Occipital lobe (tissue), 2 donors: ENCODE data around the gene BRAF. TPM values are rescaled to one million over a fixed set of nuclear protein-coding genes. Genes with fewer than 3 reads are reported as not detected.
A peak's percentile ranks its signal among the peaks of the same experiment; 100 is the strongest.
"Not testable (repeated sequence)": the region's sequence is repeated elsewhere in the genome, so short reads cannot be mapped to it uniquely, and the experiment has no call there.

Experiments used
- DNase-seq: peaks from one replicate; lab custom pipeline; 2025; lab: John Stamatoyannopoulos, UW
- total RNA-seq: library from RNA; depleted of rRNA; stranded (reverse); fragments of >200 nt; gene quantifications from one replicate; pipeline ENCODE4 v1.2.3, GENCODE V29; 2014

Gene BRAF
- total RNA-seq, 1 donor from 2014 or later, result 100 TPM

GRCh38 chr7:140881507-140882228 lies 43.1 kb downstream of the BRAF start:
- DNase-seq, result no peak

- no peak for DNase-seq
Measured at GRCh38 chr7:140877249-140877524, 47.5 kb downstream of the BRAF start.

- DNase-seq, result no peak
Measured at GRCh38 chr7:140876519-140877248, 48.0 kb downstream of the BRAF start.

DNA sequence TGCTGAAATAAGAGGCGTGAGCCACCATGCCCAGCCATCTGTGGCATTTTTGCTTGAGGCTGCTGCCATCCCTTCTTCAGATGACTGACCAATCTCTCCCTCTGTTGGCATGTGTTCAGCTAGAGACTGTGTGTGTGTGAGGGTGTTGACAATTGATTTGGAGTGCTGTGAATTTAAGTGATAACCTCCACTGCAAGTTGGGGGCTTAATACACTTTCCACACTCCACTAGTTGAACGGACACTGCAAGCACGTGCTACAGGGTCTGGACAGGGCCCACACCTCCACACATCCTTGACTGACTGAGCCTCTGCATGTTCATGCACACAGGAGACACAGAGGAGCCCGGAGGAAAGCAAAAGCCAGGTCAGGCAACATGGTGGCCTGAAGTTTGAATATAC lies 51.3 kb downstream of the BRAF start:
- no peak for DNase-seq

DNA sequence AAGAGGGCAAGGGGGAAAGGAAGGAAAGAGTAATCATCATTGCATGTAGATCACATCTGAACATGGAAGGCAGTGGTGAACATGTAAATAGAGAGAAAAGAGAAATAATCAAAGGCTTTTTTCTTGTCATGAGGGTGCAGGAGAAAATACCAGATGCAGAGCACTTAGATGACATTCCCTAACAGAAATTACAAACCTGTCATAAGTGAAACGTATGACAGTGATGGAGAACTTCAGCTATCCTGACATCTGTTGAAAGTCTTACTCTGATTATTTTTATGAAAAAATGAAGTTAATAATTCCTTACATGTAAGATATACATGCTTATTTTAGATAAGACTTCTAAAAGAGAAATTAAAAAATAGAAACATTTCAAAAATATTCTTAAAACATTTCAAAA lies 54.7 kb downstream of the BRAF start:
- no peak for DNase-seq

DNA sequence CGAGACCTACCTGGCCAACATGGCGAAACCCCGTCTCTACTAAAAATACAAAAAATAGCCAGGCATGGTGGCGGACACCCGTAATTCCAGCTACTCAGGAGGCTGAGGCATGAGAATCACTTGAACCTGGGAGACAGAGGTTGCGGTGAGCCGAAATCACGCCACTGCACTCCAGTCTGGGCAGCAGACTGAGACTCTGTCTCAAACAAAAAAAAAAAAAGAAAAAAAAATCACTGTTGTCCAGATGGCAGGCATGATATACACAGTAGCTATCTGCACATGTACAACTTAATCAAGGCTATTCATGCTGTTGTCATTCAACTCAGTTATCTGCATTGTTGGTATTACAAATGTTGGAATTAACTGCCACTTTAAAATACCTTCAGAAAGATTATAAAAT lies 55.3 kb downstream of the BRAF start:
- no peak for DNase-seq

DNA sequence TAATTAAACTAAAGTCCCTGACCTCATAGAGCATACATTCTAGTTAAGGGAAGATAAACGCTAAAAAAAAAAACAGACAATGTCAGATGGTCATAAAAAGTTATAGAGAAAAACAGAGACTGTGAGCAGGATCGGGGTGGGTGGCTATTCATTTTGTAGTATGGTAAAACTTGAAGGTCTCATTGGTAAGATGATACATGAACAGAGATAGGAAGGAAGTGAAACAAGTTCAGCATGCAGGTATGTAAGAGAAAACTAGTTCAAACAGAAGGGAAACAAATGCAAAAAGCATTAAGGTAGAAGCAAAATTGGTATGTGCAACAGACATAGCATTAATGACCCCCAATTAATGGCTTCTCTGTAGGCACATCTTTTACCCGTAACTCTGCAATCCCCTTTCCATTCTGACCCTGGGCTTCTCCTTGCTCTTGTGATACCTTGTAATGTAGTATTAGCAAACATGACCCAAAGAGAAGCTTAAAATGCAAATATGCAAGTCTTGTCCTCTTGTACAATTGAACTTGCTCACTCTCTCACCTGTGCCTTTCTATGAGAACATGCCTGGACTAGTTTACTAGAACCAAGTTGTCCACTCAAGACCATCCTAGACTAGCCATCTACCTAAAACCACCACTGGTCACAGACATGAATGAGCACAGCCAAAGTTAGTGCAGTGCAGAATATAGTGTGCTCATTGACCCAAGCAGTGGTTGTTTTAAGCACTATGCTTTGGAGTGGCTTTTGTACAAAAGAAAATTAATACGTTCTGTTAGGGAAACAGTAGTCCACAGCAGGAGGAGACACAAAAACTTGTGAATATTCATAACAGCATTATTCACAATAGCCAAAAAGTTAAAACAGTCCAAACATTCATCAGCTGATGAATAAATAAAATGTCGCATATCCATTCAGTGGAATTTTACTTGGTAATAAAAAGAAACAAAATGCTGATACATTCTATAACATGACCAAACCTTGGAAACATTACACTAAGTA lies 57.0 kb downstream of the BRAF start:
- no peak for DNase-seq

DNA sequence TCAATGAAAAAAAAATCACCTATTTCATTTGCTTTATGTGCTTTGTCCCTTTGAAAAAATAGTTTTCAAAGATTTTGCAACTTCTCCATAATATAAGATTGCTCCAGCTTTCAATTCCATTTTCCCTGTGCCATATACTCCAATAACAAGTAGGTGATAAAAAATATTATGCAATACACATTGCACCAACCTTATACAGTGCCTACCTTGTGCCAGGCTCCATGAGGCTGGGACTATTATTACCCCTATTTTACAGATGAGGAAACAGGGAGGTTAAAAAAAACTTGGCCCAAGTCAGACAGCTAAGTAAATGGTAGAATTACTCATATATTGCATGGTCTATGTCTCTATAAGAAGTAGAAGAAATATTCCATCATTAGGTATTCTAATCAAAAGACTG lies 57.8 kb downstream of the BRAF start:
- DNase-seq, result no peak

- DNase-seq, result no peak
Measured at GRCh38 chr7:140864732-140865131, 60.0 kb downstream of the BRAF start.

DNA sequence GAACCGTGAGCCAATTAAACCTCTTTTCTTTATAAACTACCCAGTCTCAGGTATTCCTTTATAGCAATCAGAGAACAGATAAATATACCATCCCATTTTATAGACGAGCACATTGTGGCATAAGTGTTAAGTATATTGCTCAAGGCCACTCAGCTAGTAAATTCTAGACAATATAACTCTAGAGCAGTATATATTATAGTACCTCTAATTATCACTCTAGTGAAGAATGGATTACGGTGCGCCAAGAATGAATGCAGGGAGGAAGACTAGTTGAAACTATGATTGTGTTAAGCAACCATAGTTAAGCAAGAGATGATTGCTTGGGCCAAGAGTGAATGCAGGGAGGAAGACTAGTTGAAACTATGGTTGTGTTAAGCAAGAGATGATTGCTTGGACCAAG lies 60.9 kb downstream of the BRAF start:
- no peak for DNase-seq

GRCh38 chr7:140863184-140863583 lies 61.5 kb downstream of the BRAF start:
- no peak for DNase-seq

- no peak for DNase-seq
Measured at GRCh38 chr7:140857048-140857447, 67.7 kb downstream of the BRAF start.

- no peak for DNase-seq
Measured at GRCh38 chr7:140841166-140841715, 83.5 kb downstream of the BRAF start.

GRCh38 chr7:140831724-140832123 lies 93.0 kb downstream of the BRAF start:
- no peak for DNase-seq

DNA sequence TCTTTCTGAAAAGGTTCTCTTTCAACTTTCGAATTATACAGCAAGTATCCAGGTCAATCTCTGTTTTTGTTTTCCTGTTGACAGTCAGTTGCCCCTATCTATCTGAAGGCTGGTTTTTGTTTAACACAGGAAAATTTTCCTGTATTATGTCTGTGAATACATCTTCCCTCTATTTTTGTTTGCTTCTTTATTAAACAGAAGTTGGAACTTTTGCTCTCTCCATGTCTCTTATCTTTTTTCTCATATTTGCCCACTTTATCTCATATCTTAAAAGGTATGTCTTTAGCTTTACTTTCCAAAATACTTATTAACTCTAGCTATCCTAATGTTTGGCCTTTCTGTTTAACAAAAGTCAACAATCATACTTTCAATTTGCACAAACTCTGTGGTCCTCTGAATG lies 95.0 kb downstream of the BRAF start:
- no peak for DNase-seq

- no peak for DNase-seq
Measured at GRCh38 chr7:140828741-140829140, 96.0 kb downstream of the BRAF start.

- DNase-seq, result not testable (repeated sequence)
Measured at GRCh38 chr7:140817383-140817782, 107.3 kb downstream of the BRAF start.

DNA sequence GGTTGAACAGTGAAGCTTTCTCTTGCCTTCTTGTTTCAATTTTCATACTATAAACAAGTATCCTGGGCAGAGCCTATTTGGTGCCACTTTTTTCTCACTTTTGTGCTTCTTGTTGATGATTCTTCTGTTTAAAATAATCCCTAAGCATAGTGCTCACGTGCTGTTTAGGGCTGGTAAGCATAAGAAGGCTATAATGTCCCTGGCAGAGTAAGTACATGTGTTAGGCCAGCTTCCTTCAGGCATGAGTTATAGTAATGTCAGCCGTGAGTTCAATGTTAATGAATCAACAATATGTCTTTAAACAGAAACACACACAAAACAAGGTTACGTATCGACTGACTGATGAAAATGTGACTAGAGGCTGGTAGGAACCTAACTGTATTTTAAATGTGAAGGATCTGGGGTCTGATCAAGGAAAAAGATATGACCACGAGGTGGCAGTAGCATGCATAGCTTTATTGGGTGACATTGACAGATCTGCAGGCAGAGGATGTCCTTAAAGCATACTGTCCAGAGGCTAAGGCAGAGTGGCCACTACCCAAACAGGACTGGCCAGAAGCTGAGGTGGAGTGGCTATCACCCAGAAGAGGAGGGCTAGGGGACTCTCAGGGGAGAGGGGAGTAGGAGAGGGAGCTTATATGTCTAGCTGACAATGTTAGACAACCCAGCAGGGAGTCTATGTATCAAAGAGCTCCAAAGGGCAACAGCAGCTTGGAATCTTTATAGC lies 113.7 kb downstream of the BRAF start:
- DNase-seq, result peak; percentile 36

GRCh38 chr7:140810385-140810784 lies 114.3 kb downstream of the BRAF start:
- no peak for DNase-seq

GRCh38 chr7:140778975-140779374 lies 145.8 kb downstream of the BRAF start:
- DNase-seq, result no peak

- no peak for DNase-seq
Measured at GRCh38 chr7:140778568-140778967, 146.2 kb downstream of the BRAF start.
